Measurements from ENCODE around the gene PPP2R5C. TPM values are rescaled to one million over a fixed set of nuclear protein-coding genes. Genes with fewer than 3 reads are reported as not detected.
"Not testable (repeated sequence)": the region's sequence is repeated elsewhere in the genome, so short reads cannot be mapped to it uniquely, and the experiment has no call there.

Gene PPP2R5C
- total RNA-seq, 2 donors from 2014 or later: 282 to 355 TPM

- Mint-ChIP-seq H3K9me3 (peaks cover 0 to 5% of the 10 kb centered on the region in 2 donors), H3K27ac (peak overlapping the region in 1 of 2 donors; percentile 76)
- ATAC-seq: peak; percentile 68 to 70
Observed at GRCh38 chr14:101781240-101782061, 19.9 kb downstream of the PPP2R5C start.

DNA sequence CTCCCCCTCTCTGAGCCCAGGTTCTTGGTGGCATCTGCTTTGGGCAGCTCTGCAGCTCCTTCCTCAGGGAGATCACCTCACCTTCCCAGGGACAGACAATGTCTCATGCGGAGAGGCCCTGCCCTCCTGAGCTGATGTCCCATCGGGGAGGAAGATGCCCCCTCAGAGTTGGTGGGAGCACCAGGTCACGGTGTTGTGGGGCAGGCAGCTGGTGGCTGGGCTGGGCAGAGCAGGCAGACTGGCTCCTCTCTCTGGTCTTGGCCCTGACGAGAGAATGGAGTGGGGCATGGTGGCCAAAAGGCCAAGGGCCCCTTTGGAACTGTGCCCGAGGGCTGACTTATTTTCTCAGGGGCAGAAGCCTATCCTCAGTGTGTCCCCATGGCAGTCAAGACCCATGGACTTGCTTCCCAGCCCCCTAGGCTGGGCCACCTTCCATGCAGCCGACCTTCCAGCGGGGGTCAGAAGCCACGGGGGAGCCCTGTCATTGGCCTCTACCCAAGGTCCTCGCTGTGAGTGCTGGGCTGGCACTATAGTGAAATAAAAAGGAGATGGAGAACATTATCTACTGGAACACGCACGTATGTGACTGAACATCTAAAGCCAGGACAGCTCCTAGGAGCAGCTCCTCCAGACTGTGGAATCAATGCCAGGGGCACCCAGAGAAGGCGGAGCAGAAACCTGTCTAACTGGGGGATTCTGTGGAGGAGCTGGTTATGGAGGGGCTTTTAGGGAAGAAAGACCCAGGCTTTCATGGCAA is 21.9 kb downstream of the PPP2R5C start:
- Mint-ChIP-seq H3K9me3 (peaks cover 0 to 5% of the 10 kb centered on the region in 2 donors), H3K36me3 (peaks cover 0 to 16% of the 10 kb centered on the region in 2 donors), H3K27ac (peak overlapping the region in 1 of 2 donors; percentile 72)
- no peak for ATAC-seq
- no peak for DNase-seq (ENCODE audit: low spot score in 2 of 2)

More at GRCh38 chr14:101781240-101782061, 19.9 kb downstream of the PPP2R5C start:
- peaks cover 0 to 22% of the 10 kb centered on the region in 2 donors for H3K36me3 Mint-ChIP-seq
- peak in 1 of 2 donors; percentile 54 for DNase-seq (ENCODE audit: low spot score in 2 of 2)

DNA sequence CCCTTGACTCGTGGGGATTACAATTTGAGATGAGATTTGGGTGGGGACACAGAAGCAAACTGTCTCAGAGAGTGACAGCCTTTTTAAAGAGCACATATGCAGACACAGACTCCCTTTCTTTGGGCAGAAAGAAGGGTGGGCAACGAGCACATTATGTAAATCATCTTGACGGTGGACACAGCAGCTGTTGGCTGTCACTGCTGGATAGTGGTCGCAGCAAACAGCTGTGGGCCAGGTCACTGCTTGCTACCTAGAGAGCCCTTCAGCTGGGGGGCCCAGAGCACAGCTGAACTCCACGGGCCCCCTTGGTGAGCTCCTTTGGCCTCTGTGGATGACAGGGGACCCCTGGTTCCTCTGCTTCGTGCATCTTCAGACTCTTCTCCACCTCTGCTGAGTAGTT is 23.1 kb downstream of the PPP2R5C start:
- H3K27ac Mint-ChIP-seq: no peak overlapping the region
- ATAC-seq (peak in 1 of 2 donors; percentile 10), DNase-seq (ENCODE audit: low spot score in 2 of 2) (no peak)
- peaks cover 0 to 5% of the 10 kb centered on the region in 2 donors for H3K9me3 Mint-ChIP-seq
- H3K36me3 Mint-ChIP-seq: peaks cover 0 to 13% of the 10 kb centered on the region in 2 donors

GRCh38 chr14:101788016-101788635 is 26.6 kb downstream of the PPP2R5C start:
- Mint-ChIP-seq H3K9me3 (peaks cover 0 to 5% of the 10 kb centered on the region in 2 donors), H3K36me3 (peaks cover 0 to 13% of the 10 kb centered on the region in 2 donors), H3K27ac (no peak overlapping the region)
- ATAC-seq: no peak
- DNase-seq (ENCODE audit: low spot score in 2 of 2): no peak

- peaks cover 9 to 19% of the 10 kb centered on the region in 2 donors for H3K36me3 Mint-ChIP-seq
- DNase-seq (ENCODE audit: low spot score in 2 of 2) (no peak), ATAC-seq (no peak)
- peaks cover 4 to 8% of the 10 kb centered on the region in 2 donors for H3K9me3 Mint-ChIP-seq
- H3K27ac Mint-ChIP-seq: no peak overlapping the region
Observed at GRCh38 chr14:101789222-101789621, 27.7 kb downstream of the PPP2R5C start.

- Mint-ChIP-seq H3K27ac (peak overlapping the region in 1 of 2 donors; percentile 62), H3K9me3 (peaks cover 4 to 6% of the 10 kb centered on the region in 2 donors), H3K36me3 (peaks cover 9 to 12% of the 10 kb centered on the region in 2 donors)
- DNase-seq (ENCODE audit: low spot score in 2 of 2) (no peak), ATAC-seq (no peak)
Observed at GRCh38 chr14:101790232-101790631, 28.7 kb downstream of the PPP2R5C start.

GRCh38 chr14:101791919-101792572 is 30.5 kb downstream of the PPP2R5C start:
- Mint-ChIP-seq H3K9me3 (peaks cover 4 to 6% of the 10 kb centered on the region in 2 donors), H3K27ac (peak overlapping the region; percentile 70 to 75), H3K36me3 (peaks cover 9 to 12% of the 10 kb centered on the region in 2 donors)
- DNase-seq (ENCODE audit: low spot score in 2 of 2) (no peak), ATAC-seq (peak; percentile 88 to 92)

DNA sequence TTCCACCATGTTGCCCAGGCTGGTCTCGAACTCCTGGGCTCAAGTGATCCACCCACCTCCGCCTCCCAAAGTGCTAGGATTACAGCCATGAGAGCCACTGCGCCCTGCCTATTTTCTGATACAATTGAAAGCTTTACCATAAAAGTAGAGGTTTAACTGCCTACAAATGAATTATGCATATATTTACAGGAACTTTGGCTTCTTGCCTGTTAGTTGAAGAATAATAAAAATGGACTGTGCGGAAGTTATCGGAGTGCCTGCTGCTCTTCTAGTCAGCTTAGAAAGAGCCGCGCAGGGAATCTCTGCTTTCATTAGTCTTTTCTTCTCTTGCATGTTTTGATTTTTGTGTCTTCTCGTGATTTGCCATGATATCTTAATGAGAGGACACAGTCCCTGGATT is 34.5 kb downstream of the PPP2R5C start:
- no peak overlapping the region for H3K27ac Mint-ChIP-seq
- peaks cover 4 to 6% of the 10 kb centered on the region in 2 donors for H3K9me3 Mint-ChIP-seq
- DNase-seq (ENCODE audit: low spot score in 2 of 2): no peak
- ATAC-seq: no peak
- H3K36me3 Mint-ChIP-seq: peaks cover 9 to 12% of the 10 kb centered on the region in 2 donors

GRCh38 chr14:101796479-101796878 is 35.0 kb downstream of the PPP2R5C start:
- Mint-ChIP-seq H3K9me3 (peaks cover 4 to 6% of the 10 kb centered on the region in 2 donors), H3K36me3 (peaks cover 9 to 12% of the 10 kb centered on the region in 2 donors), H3K27ac (no peak overlapping the region)
- no peak for DNase-seq (ENCODE audit: low spot score in 2 of 2)
- ATAC-seq: no peak

DNA sequence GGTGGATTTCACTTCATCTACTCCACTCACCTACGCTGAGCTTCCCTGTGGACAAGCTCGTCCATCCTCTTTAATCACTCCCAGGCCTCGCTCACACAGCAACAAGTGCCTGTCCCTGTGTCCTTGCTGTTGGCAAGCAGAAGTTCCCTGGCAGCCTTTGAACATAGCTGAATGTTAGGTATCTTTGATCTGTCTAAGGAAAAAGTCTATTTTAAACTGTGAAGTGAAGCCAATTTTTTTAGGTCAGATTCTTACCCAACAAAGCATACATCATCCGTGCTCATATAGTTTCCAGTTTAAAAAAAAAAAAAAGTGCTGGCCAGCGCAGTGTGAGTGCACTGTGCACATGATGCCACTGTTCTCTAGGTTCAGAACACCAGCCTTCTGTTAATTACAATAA is 36.3 kb downstream of the PPP2R5C start:
- H3K27ac Mint-ChIP-seq: no peak overlapping the region
- ATAC-seq (no peak), DNase-seq (ENCODE audit: low spot score in 2 of 2) (no peak)
- peaks cover 4 to 6% of the 10 kb centered on the region in 2 donors for H3K9me3 Mint-ChIP-seq
- H3K36me3 Mint-ChIP-seq: peaks cover 9 to 12% of the 10 kb centered on the region in 2 donors

DNA sequence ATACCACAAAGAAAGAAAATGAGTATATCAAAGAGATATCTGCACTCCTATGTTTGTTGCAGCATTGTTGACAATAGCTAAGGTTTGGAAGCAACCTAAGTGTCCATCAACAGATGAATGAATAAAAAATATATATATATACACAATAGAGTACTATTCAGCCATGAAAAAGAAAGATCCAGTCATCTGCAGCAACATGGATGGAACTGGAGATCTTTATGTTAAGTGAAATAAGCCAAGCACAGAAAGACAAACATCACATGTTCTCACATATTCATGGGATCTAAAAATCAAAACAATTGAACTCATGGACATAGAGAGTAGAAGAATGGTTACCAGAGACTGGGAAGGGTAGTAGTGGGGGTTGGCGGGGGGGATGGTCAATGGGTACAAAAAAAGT is 42.9 kb downstream of the PPP2R5C start:
- not testable (repeated sequence) for H3K36me3 Mint-ChIP-seq; DNase-seq (ENCODE audit: low spot score in 2 of 2); H3K27ac Mint-ChIP-seq; ATAC-seq; H3K9me3 Mint-ChIP-seq

DNA sequence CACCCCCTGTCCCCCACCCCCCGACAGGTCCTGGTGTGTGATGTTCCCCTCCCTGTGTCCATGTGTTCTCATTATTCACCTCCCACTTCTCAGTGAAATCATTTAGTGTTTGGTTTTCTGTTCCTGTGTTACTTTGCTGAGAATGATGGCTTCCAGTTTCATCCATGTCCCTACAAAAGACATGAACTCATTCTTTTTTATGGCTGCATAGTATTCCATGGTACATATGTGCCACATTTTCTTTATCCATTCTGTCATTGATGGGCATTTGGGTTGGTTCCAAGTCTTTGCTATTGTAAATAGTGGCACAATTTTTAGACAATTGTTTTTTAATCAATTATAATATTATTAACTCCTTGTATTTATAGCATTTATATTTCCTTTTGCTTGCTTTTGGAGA is 44.7 kb downstream of the PPP2R5C start:
- not testable (repeated sequence) for DNase-seq (ENCODE audit: low spot score in 2 of 2); H3K9me3 Mint-ChIP-seq; H3K27ac Mint-ChIP-seq; ATAC-seq
- peaks cover 16 to 17% of the 10 kb centered on the region in 2 donors for H3K36me3 Mint-ChIP-seq

DNA sequence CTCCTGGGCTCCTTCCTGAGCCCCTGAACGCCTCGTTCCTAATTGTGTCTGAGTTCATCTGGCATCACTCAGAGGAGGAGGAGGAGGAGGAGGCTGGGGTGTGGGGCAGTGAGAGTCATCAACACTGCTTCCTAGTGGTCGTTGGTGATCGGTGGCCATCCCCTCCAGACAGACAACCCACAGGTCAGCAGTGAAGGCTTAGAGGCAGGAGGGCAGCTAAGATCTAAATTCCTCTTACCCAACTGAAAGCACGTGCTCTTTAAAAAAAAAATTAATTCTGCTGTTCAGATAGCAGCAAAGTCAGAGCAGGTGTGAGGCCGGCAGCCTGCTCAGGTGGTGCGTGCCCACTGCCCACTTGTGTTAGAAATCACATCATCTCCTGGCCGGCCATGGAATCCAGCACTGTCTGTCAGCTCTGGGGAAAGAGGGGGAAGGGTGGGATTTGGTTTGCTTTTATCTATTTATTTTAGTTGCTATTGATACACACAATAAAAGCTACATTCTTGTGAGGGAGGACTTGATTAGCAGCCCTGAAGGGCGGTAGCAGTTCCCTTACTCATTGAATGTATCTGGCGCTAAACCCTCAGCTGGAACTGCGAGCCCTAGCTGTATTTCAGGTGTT is 46.6 kb downstream of the PPP2R5C start:
- no peak for ATAC-seq

DNA sequence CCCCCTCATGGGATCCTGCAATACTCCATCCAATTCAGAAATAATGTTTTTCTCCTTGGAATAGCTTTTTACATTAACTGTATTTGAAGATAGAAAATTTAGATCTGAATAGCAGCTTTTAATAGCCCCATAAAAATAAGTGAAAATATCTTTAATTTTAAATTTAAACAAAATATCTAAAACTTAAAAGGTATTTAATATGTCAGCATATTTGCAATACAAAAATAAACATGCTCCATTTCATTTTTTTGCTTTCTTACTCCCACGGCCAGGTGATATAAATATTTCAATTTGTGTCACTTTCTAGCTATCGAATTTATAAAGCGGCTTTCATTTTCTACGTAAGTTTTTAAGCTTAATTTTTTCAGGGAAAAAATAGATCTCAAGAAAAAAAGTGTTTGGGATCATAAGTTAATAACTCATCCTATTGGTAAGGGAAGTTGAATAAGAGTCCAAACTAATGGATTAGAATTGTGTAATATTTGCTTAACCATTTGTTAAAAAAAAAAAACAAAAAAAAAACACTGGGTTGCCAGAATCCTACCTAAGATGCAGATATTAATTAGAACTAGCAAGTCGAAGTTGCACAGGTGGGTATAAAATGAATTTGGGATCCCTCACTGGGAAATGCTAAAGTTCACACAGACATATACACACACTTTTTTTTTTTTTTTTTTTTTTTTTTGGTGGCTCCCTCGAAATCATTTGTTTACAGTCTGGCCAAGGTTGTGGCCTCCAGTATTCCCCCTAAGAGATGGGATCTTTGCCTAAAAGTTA is 47.6 kb downstream of the PPP2R5C start:
- ATAC-seq (no peak), DNase-seq (ENCODE audit: low spot score in 2 of 2) (no peak)
- H3K9me3 Mint-ChIP-seq: peaks cover 0 to 4% of the 10 kb centered on the region in 2 donors
- peak overlapping the region; percentile 97 to 99 for H3K27ac Mint-ChIP-seq
- peaks cover 27 to 38% of the 10 kb centered on the region in 2 donors for H3K36me3 Mint-ChIP-seq

More for the DNA sequence above, 46.6 kb downstream of the PPP2R5C start:
- peak overlapping the region in 1 of 2 donors; percentile 53 for H3K27ac Mint-ChIP-seq
- no peak for DNase-seq (ENCODE audit: low spot score in 2 of 2)
- peaks cover 0 to 4% of the 10 kb centered on the region in 2 donors for H3K9me3 Mint-ChIP-seq
- H3K36me3 Mint-ChIP-seq: peaks cover 27 to 28% of the 10 kb centered on the region in 2 donors

All from activated naive CD4-positive, alpha-beta T cell treated with anti-CD3 and anti-CD28 coated beads, Interleukin-2, amount 50 U/mL, for 72 hours (primary cell).